H1 (cell line): ENCODE data around the gene IAH1.

Experiments
- CHD1 ChIP-seq: IDR thresholded peaks from 2 replicates; pipeline ENCODE4 v1.6.1; 2012; ENCODE audit warnings: low read depth, low read length, improper control_type of control experiment
- CTBP2 ChIP-seq: IDR thresholded peaks from 2 replicates; pipeline ENCODE4 v1.7.0; 2011; ENCODE audit warnings: borderline replicate concordance, mild to moderate bottlenecking, moderate library complexity, mixed read lengths, low read length; ENCODE audit not compliant: insufficient read depth, insufficient read length
- EZH2 ChIP-seq: fragments of 200-600 bp; sonication (generic); IDR thresholded peaks from 2 replicates; pipeline ENCODE4 v1.7.1; 2012; ENCODE audit warnings: low read depth, mild to moderate bottlenecking, moderate library complexity, low read length, inconsistent platforms; ENCODE audit not compliant: severe bottlenecking
- KDM1A ChIP-seq: fragments of 200-600, 300-600 bp; sonication (generic); IDR thresholded peaks from 2 replicates; pipeline ENCODE4 v1.7.1; 2016; ENCODE audit warnings: mild to moderate bottlenecking, low read length, borderline replicate concordance
- KDM4A ChIP-seq: IDR thresholded peaks from one replicate; pipeline ENCODE4 v1.7.1; 2012; ENCODE audit warnings: low read depth, mild to moderate bottlenecking, moderate library complexity, low read length, inconsistent platforms; ENCODE audit not compliant: severe bottlenecking
- NANOG ChIP-seq: IDR thresholded peaks from 2 replicates; pipeline ENCODE4 v1.6.1; 2011; ENCODE audit warnings: low read length, low read depth, mild to moderate bottlenecking, inconsistent platforms; ENCODE audit not compliant: insufficient read depth, poor library complexity, severe bottlenecking
- RAD21 ChIP-seq, 2 experiments: IDR thresholded peaks in 1 of 2; conservative IDR thresholded peaks in 1 of 2; 2 replicates each; pipeline ENCODE4 v1.6.1; 2011; ENCODE audit warnings: low read depth in 2 of 2, low read length in 2 of 2, improper control_type of control experiment in 1 of 2, inconsistent platforms in 1 of 2, mild to moderate bottlenecking in 1 of 2, moderate library complexity in 1 of 2
- TCF12 ChIP-seq: IDR thresholded peaks from 2 replicates; pipeline ENCODE4 v1.6.1; 2011; ENCODE audit warnings: low read depth, mild to moderate bottlenecking, low read length
- TF ChIP-seq, protein P1 (sequence below): IDR thresholded peaks from 2 replicates; pipeline ENCODE4 v1.6.1; 2012; ENCODE audit warnings: low read length, inconsistent platforms
- TF ChIP-seq, protein P2 (sequence below), 3 experiments: IDR thresholded peaks; 1 replicate in 2 of 3; 2 replicates in 1 of 3; pipeline versions ENCODE4 v1.5.1 to v1.6.1; 2011; ENCODE audit warnings: low read length in 3 of 3, mild to moderate bottlenecking in 3 of 3, inconsistent platforms in 2 of 3, low read depth in 1 of 3, moderate library complexity in 1 of 3; ENCODE audit not compliant: insufficient read depth in 1 of 3; ENCODE audit errors: control extremely low read depth in 1 of 3
- TF ChIP-seq, protein P3 (sequence below): IDR thresholded peaks from 2 replicates; pipeline ENCODE4 v1.6.1; 2012; ENCODE audit warnings: inconsistent platforms
- TF ChIP-seq, protein P4 (sequence below): IDR thresholded peaks from 2 replicates; pipeline ENCODE4 v1.6.1; 2011; ENCODE audit warnings: low read length, improper control_type of control experiment

DNA sequence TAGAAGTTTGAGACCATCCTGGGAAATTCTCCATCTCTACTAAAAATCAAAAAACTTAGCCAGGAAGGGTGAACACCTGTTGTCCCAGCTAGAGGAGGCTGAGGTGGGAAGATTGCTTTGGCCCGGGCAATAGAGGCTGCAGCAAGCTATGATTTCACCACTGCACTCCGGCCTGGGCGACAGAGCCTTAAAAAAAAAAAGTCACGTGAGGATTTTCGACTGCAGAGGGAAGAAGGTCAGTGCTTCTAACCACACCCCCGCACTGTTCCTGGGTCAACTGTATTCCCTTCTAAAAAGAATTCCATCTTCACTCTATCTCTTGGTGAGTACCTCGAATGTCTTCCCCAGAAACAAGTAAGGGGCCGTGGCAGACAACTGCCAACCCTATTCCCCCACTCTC, 49.9 kb downstream of the IAH1 start:
- TF ChIP-seq, protein P1, sequence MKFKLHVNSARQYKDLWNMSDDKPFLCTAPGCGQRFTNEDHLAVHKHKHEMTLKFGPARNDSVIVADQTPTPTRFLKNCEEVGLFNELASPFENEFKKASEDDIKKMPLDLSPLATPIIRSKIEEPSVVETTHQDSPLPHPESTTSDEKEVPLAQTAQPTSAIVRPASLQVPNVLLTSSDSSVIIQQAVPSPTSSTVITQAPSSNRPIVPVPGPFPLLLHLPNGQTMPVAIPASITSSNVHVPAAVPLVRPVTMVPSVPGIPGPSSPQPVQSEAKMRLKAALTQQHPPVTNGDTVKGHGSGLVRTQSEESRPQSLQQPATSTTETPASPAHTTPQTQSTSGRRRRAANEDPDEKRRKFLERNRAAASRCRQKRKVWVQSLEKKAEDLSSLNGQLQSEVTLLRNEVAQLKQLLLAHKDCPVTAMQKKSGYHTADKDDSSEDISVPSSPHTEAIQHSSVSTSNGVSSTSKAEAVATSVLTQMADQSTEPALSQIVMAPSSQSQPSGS = no peak
- no peak for TF ChIP-seq KDM4A
- TF ChIP-seq, protein P2, sequence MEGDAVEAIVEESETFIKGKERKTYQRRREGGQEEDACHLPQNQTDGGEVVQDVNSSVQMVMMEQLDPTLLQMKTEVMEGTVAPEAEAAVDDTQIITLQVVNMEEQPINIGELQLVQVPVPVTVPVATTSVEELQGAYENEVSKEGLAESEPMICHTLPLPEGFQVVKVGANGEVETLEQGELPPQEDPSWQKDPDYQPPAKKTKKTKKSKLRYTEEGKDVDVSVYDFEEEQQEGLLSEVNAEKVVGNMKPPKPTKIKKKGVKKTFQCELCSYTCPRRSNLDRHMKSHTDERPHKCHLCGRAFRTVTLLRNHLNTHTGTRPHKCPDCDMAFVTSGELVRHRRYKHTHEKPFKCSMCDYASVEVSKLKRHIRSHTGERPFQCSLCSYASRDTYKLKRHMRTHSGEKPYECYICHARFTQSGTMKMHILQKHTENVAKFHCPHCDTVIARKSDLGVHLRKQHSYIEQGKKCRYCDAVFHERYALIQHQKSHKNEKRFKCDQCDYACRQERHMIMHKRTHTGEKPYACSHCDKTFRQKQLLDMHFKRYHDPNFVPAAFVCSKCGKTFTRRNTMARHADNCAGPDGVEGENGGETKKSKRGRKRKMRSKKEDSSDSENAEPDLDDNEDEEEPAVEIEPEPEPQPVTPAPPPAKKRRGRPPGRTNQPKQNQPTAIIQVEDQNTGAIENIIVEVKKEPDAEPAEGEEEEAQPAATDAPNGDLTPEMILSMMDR (IDR thresholded peaks at IDR 0.05; ENCODE audit: control extremely low read depth in 1 of 3, insufficient read depth in 1 of 3, low read depth in 1 of 3, low read length in 3 of 3) = no peak
- TF ChIP-seq NANOG = no peak
- no peak for TF ChIP-seq RAD21 (IDR thresholded peaks at IDR 0.05 in 1 of 2, conservative IDR thresholded peaks at IDR 0.05 in 1 of 2; ENCODE audit: low read depth in 2 of 2, low read length in 2 of 2)
- no peak for TF ChIP-seq EZH2
- TF ChIP-seq KDM1A = no peak
- TF ChIP-seq CHD1 = no peak
- no peak for TF ChIP-seq CTBP2
- TF ChIP-seq TCF12 = no peak
- TF ChIP-seq, protein P3, sequence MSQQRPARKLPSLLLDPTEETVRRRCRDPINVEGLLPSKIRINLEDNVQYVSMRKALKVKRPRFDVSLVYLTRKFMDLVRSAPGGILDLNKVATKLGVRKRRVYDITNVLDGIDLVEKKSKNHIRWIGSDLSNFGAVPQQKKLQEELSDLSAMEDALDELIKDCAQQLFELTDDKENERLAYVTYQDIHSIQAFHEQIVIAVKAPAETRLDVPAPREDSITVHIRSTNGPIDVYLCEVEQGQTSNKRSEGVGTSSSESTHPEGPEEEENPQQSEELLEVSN = no peak
- TF ChIP-seq, protein P4, sequence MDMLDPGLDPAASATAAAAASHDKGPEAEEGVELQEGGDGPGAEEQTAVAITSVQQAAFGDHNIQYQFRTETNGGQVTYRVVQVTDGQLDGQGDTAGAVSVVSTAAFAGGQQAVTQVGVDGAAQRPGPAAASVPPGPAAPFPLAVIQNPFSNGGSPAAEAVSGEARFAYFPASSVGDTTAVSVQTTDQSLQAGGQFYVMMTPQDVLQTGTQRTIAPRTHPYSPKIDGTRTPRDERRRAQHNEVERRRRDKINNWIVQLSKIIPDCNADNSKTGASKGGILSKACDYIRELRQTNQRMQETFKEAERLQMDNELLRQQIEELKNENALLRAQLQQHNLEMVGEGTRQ = no peak
